NCI-H524 (cell line): Measurements from ENCODE around the gene GPR135.
"Not testable (repeated sequence)": the region's sequence is repeated elsewhere in the genome, so short reads cannot be mapped to it uniquely, and the experiment has no call there.

Source experiments
- DNase-seq, 2 experiments: peaks; one replicate each; lab custom pipeline; 2025; lab: John Stamatoyannopoulos, UW

The GPR135 gene

GRCh38 chr14:59475709-59476108 is 10.5 kb upstream of the GPR135 start:
- no peak for DNase-seq

GRCh38 chr14:59474172-59474571 is 9.0 kb upstream of the GPR135 start:
- DNase-seq: peak in 1 of 2 experiments; percentile 46

GRCh38 chr14:59464486-59465315 is 479 bp downstream of the GPR135 start:
- DNase-seq: peak; percentile 35 to 56

GRCh38 chr14:59463787-59464485 is 1.2 kb downstream of the GPR135 start:
- no peak for DNase-seq

GRCh38 chr14:59461891-59462290 is 3.3 kb downstream of the GPR135 start:
- no peak for DNase-seq

- DNase-seq: no peak
Measured at GRCh38 chr14:59460378-59460777, 4.8 kb downstream of the GPR135 start.

- peak; percentile 69 to 89 for DNase-seq
Measured at GRCh38 chr14:59458486-59458885, 6.7 kb downstream of the GPR135 start.

GRCh38 chr14:59455411-59455810 is 9.8 kb downstream of the GPR135 start:
- DNase-seq: peak in 1 of 2 experiments; percentile 34

DNA sequence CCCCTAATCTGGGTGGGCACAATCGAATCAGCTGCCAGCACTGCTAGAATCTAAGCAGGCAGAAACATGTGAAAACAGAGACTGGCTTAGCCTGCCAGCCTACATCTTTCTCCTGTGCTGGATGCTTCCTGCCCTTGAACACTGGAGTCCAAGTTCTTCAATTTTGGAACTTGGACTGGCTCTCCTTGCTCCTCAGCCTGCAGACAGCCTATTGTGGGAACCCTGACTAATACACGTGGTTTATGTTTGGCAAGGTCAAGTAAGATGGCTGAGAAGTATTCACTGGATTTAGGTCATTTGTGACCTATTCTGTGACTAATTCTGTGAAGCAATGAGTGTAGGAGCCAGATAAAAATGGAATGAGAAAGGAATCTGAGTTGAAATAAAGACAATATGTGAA is 11.0 kb downstream of the GPR135 start:
- no peak for DNase-seq

DNA sequence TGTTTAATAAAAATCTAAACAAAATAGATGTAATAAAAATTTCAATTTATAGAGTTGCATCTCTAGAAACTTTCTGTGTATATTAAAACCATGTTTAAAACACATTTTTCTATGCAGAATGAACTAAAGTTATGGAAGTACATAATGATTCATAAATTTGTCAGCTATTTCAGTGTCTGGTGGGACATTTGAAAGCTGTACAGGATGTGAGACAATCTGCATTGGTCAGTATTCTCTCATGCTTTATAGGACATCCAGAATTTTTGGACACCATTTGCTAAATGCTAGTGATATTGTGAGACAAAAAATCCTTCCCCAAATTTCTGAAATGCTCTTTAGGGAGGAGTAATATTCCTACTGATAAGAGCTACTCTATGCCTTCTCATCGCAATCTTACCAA is 13.3 kb downstream of the GPR135 start:
- DNase-seq: no peak

DNA sequence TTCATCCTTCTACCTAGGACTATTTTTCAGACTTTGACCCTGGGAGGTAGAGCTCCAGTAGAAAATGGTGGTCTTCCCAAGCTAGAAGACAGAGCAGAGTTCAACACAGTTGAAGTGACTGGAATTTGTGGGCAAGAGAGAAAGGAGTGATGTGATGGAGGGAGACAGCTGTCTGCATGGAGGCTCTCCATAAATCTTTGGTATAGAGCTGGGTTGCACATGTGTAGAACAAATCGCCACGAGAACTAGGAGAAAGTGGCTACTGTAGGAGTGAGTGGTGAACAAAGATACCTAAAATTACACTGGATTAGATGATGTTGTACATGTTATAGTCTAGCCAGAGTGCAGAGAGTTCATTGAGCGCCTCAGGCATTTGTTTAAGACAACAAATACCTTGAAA is 14.5 kb downstream of the GPR135 start:
- no peak for DNase-seq

GRCh38 chr14:59448673-59449072 is 16.5 kb downstream of the GPR135 start:
- DNase-seq: not testable (repeated sequence)

- DNase-seq: no peak
Measured at GRCh38 chr14:59439256-59439965, 25.8 kb downstream of the GPR135 start.

DNA sequence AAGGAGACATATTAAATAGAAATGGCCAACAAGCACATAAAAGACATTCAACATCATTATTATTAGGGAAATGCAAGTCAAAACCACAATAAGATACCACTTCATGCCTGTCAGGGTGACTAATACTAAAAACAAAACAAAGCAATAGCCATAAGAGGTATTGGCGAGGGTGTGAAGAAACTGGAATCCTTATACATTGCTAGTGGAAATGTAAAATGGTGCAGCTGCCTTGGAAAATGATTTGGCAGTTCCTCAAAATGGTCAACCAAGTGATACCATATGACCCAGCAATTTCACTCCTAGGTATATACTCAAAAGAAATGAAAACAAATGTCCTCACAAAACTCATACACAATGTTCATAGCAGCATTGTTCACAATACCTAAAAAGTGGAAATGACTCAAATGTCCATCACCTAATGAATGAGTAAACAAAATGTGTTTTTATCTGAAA is 27.0 kb downstream of the GPR135 start:
- DNase-seq: no peak

DNA sequence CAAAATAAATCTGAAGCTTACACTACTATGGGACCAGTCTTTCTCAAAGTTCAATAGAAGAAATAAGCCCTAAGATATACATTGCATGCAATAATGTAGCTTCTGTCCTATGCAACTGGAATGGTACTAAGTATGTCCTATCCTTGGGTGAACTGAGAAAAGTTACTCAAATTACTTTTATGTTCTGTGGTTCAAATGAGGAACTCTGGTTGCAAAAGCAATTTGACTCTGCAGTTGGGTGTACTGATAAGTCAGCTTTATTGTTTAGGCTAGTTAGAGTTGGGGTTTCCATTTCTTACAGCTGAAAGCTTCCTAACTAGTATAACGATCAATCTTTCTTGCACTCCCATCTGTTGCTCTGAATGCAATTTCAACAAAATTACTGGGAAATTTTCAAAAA is 29.2 kb downstream of the GPR135 start:
- no peak for DNase-seq

DNA sequence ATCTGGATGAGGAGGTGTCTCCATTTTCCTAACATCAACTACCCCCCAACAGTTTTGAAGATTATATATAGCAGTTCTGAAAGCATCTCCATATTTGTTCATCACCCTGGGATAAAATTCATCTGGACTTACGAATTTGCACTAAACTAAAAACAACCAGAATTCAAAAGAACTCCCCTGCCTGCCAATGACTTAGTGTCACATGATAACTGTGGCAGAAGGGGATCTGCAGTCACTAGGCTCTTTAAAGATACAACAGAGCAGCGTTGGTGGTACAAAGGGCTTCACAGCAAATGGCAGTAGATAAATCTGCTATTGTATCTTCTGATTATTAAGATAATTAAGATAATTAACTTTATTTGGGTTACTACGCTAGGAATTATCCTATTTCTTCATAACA is 30.1 kb downstream of the GPR135 start:
- peak in 1 of 2 experiments; percentile 34 for DNase-seq

DNA sequence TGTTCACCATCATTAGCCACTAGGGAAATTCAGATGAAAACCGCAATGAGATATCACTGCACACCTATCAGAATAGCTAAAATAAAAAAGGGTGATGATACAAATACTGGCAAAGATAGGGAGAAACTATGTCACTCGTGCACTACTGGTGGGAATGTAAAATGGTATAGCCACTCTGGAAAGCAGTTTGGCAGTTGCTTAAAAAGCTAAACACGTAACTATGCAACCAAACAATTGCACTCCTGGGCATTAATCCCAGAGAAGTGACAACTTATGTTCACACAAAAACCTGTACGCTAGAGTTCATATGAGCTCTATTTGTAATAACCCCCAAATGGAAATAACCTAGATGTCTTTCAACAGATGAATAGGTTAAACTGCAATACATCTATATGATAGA is 35.4 kb downstream of the GPR135 start:
- no peak for DNase-seq

DNA sequence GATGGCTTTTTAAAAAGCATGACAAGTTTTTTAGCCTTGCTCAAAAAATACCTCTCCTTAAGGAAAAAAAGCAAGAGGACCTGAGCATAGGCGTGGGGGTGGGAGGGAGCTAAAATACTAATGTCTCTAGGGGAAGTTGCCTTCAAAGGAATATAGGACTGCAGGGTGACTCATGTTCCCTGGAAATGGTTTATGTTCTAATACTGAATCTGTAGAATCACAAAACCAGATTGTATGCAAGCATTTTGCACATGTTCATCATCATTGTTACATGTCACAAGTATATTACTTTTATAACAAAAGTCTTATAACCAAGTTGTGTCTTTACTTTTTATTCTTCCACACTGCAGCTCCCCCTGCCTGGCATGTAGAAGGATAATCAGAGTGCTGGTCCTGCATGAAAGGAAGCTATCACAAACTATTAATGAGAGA is 36.6 kb downstream of the GPR135 start:
- no peak for DNase-seq

DNA sequence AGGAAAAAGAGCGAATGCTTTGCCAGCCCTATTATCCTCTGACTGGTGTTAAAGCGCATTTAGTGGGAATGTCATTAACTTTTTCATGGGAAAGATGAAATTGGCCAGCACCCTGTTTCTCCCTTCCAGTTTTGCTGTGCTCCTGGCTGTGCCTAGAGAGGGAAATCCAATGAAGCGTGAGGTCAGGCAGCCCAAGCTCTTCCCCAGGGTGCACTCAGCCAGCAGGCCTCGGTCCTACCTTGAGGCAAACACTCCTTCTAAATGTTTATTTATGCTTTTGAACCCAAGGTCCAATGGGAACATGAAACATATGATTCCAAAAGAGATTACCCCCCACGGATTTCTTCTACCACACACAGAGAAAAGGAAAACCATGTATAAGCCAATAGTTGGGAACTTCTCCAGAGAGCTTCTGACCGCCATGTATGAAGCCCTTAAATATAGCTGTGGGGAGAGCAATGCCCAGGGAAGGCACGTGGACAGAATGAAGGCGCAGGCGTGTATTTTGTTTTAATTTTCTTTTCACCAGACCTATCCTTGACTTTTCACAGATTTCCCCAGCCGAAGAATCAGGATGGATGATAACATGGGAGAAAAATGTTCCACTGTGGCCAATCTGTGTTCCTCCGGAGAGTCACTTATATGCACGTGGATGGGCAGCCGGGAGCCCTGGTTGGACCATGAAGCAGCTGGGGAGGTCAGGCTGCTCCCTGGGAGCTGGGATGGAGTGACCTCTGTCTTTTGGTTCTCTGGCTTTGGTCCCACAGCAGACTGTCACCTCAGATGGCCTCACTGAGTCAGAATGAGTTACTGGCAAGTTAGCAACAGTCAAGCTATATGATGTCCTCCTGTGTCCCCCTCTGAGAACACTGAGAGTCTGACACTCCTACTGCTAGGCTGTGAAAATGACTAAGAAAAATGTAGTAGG is 37.3 kb downstream of the GPR135 start:
- no peak for DNase-seq

- peak in 1 of 2 experiments; percentile 25 for DNase-seq
Measured at GRCh38 chr14:59425322-59425935, 39.8 kb downstream of the GPR135 start.
